HUDEP-2 (cell line): Measurements from ENCODE around the gene USP9X.
"Not testable (repeated sequence)": the region's sequence is repeated elsewhere in the genome, so short reads cannot be mapped to it uniquely, and the experiment has no call there.

ENCODE experiments used
- DNase-seq, 76 experiments: peaks; one replicate each; lab custom pipeline; 2025; ENCODE audit not compliant: unreplicated experiment in 76 of 76; lab: John Stamatoyannopoulos, UW

Gene USP9X

GRCh38 chrX:41085878-41086626, 807 bp downstream of the USP9X start:
- peak in 47 of 76 experiments; percentile 1 to 71 (median 36) for DNase-seq

- DNase-seq: peak in 32 of 76 experiments; percentile 0 to 73 (median 47)
These were observed 1.3 kb downstream of the USP9X start for GRCh38 chrX:41086627-41086932.

- DNase-seq: no peak
These were observed 2.0 kb downstream of the USP9X start for GRCh38 chrX:41087201-41087600.

- no peak for DNase-seq
These were observed 5.5 kb downstream of the USP9X start for GRCh38 chrX:41090568-41091238.

- no peak for DNase-seq
These were observed 7.5 kb downstream of the USP9X start for GRCh38 chrX:41092776-41093175.

GRCh38 chrX:41095174-41095573, 9.9 kb downstream of the USP9X start:
- no peak for DNase-seq

GRCh38 chrX:41095908-41096307, 10.7 kb downstream of the USP9X start:
- no peak for DNase-seq

GRCh38 chrX:41096339-41096955, 11.2 kb downstream of the USP9X start:
- no peak for DNase-seq

- DNase-seq: no peak
These were observed 12.1 kb downstream of the USP9X start for GRCh38 chrX:41097326-41097725.

GRCh38 chrX:41100200-41100599, 15.0 kb downstream of the USP9X start:
- DNase-seq: no peak

GRCh38 chrX:41100819-41101218, 15.6 kb downstream of the USP9X start:
- DNase-seq: no peak

- no peak for DNase-seq
These were observed 19.8 kb downstream of the USP9X start for GRCh38 chrX:41105005-41105404.

GRCh38 chrX:41106257-41106656, 21.0 kb downstream of the USP9X start:
- not testable (repeated sequence) for DNase-seq

GRCh38 chrX:41108007-41108406, 22.8 kb downstream of the USP9X start:
- no peak for DNase-seq

- DNase-seq: no peak
These were observed 23.4 kb downstream of the USP9X start for GRCh38 chrX:41108463-41109205.

- peak in 34 of 76 experiments; percentile 0 to 49 (median 6) for DNase-seq
These were observed 25.8 kb downstream of the USP9X start for GRCh38 chrX:41110801-41111625.

- peak in 27 of 76 experiments; percentile 0 to 36 (median 9) for DNase-seq
These were observed 29.8 kb downstream of the USP9X start for GRCh38 chrX:41115104-41115425.

GRCh38 chrX:41116948-41117347, 31.7 kb downstream of the USP9X start:
- DNase-seq: peak in 1 of 76 experiments; percentile 0

GRCh38 chrX:41118156-41118555, 32.9 kb downstream of the USP9X start:
- no peak for DNase-seq

- no peak for DNase-seq
These were observed 34.6 kb downstream of the USP9X start for GRCh38 chrX:41119803-41120202.
